Amniotic epithelial cell (primary cell): Measurements from ENCODE around the gene CFAP100.

Source experiments
- DNase-seq: peaks from one replicate; pipeline ENCODE4 v3.0.0-alpha.2; 2010; ENCODE audit warnings: low read depth

The CFAP100 gene

GRCh38 chr3:126357295-126358037 lies 37.2 kb upstream of the CFAP100 start, which contains the start of gene KLF15:
KLF15 (minus strand) TSS chr3:126357408; CDS start chr3:126352922, 4,486 bp downstream.
- DNase-seq, result peak; percentile 68

- DNase-seq, result peak; percentile 25
These were observed 36.5 kb upstream of the CFAP100 start for GRCh38 chr3:126358038-126358815.

GRCh38 chr3:126358816-126359181 lies 35.9 kb upstream of the CFAP100 start:
- DNase-seq, result no peak

DNA sequence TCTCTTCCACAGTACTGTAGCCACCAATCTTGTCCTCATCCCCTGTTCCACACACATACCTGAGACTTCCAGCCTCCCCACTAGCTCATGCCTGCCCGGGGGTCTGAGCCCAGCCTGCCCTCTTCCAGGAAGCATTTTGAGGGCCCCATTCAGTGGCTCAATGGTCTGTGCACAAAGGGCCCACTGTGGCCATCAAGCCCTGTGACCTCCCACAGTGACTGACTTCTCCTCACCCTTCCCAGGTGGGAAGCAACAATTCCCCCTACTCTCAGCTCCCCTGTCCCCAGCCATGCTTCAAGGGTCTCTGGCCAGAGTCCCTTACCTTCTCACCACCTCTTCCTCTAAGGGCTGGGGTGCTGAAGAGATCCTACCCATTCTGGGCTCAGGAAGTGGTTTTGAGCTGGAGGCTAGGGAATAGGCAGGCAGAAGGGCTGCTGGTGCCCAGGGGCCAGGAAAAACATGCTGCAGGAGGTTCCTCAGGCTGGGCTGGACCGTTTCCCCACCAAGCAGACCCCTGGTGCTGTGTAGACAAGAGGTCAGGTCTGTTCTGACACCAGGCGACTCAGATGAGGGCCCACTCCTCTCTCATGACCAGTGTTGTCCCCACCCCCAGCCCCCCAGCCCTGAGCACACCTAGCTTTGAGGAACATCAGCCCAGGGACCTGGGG lies 34.5 kb upstream of the CFAP100 start:
- no peak for DNase-seq

DNA sequence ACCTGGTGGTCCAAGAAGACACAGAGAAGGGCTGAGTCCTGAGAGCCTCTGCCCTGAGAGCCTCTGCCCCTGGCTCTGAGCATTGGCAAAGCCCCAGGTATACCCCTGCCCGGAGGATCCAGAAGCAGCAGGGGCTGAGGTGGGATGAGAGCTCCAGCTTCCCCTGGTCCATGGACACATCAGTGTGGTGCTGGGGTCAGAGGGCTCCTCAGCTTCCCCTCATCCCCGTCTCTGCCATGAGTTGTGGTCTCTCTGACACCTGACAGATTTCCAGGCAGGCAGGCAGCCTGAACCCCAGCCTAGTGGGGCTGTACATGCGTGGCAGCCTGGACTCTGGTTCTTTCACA lies 34.0 kb upstream of the CFAP100 start:
- DNase-seq, result no peak

- no peak for DNase-seq
These were observed 33.5 kb upstream of the CFAP100 start for GRCh38 chr3:126361211-126361610.

DNA sequence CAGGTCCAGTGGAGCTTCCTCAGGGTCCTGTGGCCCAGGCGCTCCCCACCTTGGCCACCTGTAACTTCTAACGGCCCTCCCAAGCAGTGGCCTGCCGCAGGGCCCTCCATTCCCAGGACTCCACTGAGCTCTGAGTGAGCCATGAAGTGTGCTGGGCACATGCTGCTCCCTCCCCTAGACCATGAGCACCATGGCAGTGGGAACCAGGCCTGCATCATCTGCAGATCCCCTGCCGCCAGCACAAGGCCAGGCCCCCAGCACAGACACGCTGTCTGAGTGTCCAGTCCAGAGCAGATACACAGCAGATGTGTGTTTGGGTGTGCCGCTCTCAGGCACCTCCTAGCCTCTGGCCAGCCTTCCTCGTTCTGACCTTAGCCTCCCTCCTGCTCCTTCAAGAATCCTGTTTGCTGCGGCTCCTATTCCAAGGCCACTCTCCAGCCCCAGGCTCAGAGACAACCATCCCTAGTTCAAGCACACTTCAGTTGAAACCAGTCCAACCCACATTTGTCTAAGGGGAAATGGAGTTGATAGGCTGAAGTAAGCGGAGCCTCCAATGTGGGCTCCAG lies 30.5 kb upstream of the CFAP100 start:
- no peak for DNase-seq

DNA sequence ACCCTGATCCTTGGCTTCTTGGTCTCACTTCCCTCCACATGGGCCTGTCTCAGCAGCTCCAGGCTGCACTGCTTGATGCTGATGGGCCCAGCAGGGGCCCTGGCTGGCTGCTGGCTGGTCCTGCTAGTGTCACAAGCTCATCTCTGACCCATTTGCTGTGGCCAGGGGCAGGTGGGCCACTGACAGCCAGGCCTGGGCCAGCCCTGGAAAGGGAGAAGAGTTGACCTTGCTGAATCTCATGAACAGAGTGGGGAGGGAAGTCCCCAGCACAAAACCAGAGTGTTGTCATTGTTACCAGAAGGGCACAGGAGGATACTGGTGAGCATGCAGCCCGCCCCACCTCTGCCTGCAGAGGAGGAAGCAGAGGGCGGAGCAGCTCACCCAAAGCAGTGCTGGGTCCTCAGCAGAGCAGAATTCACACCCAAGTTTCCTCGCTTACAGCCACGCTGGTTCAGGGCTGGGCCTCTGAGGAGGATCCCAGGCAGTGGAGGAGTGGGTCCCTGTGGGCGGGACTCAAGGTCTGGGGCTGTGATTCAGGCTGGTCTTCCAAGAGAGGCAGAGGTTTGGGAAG lies 29.9 kb upstream of the CFAP100 start:
- no peak for DNase-seq

DNA sequence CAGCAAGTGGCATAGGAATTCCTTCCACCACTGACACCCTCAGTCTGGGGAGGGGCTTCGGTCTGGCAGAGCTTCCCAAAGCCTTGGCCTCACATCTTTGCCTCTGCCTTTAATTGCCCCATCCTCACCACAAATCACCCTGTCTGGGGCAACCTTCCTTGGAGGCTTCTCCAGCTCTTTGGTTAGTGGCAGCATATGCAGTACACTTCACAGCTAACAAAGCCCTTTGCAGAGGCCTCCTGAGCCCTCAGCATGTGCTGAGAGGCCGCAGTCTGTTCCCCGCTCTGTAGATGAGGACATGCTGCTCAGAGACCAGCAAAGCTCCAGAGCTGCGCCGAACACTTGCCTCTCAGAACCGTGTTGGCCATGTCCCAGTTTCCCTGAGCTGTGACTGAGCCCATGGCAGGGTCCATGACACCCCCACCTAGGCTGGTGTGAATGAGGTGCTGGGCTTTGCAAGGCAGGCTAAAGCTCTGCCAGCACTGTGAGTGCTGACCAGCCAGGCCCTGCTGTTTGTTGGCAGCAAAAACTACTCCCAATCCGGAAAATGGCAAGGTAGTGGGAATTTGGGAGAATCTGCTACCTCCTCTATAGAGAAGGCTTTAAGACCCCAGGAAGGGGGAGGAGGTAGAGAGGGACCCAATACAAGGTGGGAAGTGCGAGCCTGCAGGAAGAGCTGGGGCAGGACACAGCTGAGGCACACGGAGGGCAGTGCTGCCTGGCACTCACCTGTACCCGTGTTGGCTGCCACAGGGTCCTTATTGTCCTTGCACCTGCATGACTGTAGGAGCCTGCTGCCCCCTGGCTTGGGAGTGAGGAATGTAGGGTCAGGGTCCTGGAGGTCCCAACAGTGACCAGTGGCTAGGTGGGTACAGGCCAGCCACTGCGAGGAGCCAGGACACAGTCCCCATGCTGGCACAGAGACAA lies 29.1 kb upstream of the CFAP100 start:
- DNase-seq, result no peak

GRCh38 chr3:126367316-126367805 lies 27.3 kb upstream of the CFAP100 start:
- no peak for DNase-seq

DNA sequence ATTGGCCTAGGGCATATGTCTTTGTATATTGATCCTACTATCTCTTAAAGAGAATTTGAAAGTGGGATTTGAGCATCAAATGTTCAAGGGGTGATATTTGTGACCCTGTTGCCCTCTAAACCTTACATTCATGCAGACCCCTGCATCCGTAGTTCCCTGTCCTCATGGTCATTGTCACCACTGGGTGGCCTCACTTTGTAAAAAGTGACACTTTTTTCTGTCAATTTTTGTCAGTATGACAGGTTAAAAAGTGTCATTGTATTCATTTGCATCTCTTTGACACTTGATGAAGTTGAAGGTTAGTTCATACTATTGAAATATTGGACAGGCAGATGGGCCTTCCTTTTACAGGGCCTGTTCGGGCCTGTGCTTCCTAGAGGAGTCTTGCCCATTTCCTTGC lies 25.2 kb upstream of the CFAP100 start:
- DNase-seq, result no peak

DNA sequence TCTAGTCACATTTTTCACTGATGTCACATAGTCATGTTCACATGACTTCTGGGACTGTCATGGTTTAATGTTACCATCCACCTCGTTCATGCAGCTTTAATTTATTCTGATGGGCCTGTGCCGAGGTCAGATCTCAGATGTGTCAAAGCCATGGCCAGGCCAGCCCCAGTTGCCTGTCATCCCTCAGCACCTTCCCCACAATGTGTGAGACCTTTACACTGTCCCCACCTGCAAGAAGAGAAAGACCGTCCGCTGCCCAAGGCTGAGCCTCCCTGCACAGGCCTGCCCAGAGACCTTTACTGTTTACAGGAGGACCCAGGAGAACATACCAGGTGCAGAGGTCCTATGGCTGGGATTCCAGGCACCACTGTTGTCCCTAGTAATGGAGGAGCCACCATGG lies 24.7 kb upstream of the CFAP100 start:
- DNase-seq, result no peak

- no peak for DNase-seq
These were observed 24.1 kb upstream of the CFAP100 start for GRCh38 chr3:126370606-126371005.

DNA sequence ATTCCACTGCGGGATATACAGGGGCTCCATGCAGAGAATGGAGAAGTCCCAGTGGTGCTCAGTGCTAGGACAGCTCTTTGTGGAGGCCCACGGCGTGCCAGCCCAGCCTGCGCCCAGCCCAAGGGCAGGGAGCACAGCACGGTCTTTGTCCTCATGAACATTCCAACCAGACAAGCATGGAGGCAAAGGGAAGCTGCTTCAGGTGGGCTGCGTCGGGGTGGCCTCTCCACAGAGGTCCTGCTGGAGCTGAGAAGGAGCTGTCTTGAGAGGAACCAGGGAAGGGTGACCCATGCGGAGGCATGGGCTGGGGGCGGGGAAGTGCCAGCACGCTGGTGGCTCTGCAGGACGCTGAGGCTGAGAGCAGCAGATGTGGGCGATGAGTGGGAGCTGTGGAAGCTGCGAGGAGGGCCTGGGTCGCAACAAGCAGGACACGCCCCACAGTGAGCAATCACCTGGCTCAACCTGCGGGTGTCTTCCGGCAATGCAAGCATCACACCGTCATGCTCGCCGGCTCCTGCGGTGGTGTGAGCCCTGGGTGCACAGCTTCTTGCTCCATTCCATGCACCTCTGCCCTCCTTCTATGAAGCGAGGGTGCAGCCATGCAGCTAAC lies 23.5 kb upstream of the CFAP100 start:
- DNase-seq, result no peak

GRCh38 chr3:126372413-126373145 lies 22.1 kb upstream of the CFAP100 start:
- DNase-seq, result no peak

GRCh38 chr3:126373146-126373613 lies 21.5 kb upstream of the CFAP100 start:
- DNase-seq, result no peak

- DNase-seq, result peak; percentile 44
These were observed 20.8 kb upstream of the CFAP100 start for GRCh38 chr3:126373682-126374601.

DNA sequence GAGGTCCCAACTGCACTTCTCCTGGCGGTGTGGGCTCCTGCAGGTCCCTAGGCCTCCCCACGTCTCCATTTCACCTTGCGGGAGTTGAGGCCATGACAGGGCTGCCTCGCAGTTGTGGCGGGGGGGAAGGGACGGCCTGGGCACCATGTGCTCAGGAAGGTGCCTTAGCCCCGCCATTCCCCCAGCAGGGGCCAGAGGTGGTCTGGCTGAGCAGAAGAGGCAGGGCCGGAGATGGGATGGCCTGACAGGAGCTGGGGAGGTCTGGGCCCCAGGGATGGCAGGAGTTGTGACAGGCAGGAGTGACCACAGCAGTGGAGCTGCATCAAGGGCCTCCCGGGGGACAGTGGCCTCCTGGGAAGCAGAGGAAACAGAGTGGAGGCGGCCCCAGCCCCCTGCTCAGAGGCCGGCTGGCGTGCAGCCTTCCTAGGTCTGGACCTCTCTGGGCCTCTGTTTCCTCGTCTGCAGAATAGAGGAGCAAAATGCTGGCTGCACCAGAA lies 18.8 kb upstream of the CFAP100 start:
- DNase-seq, result no peak
